Testis (tissue), 2 donors: Measurements from ENCODE around the gene RPF1.

Experiments used
- POLR2A ChIP-seq: fragments of 450-650 bp; IDR thresholded peaks from one replicate; pipeline ENCODE4 v1.6.1; 2017; ENCODE audit warnings: antibody characterized with exemption, mild to moderate bottlenecking, moderate library complexity
- TF ChIP-seq, protein P1 (sequence below), 3 experiments: fragments of 450-650 bp in 2 of 3; fragments of 200-600 bp in 1 of 3; sonication (generic) in 1 of 3; IDR thresholded peaks; one replicate each; pipeline ENCODE4 v1.5.1; 2016 to 2019; ENCODE audit warnings: antibody characterized with exemption in 3 of 3, mild to moderate bottlenecking in 2 of 3, moderate library complexity in 1 of 3

DNA sequence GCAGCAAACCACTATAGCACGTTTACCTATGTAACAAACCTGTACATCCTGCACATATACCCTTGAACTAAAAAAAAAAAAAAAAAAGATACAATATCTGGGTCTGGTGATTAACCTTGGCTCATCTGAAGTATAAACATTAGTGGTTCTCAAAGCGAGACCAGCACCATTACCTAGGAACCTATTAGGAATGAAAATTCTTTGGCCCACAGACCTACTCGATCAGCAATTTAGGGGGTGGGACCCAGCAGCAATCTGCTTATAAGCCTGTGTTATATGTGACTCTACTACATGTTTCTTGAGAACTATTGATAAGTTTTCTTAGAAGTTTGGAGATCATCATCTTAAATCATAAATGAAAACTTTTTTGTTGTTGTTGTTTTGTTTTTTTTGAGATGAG, 17.4 kb downstream of the RPF1 start:
- TF ChIP-seq POLR2A: no peak
- TF ChIP-seq, protein P1, sequence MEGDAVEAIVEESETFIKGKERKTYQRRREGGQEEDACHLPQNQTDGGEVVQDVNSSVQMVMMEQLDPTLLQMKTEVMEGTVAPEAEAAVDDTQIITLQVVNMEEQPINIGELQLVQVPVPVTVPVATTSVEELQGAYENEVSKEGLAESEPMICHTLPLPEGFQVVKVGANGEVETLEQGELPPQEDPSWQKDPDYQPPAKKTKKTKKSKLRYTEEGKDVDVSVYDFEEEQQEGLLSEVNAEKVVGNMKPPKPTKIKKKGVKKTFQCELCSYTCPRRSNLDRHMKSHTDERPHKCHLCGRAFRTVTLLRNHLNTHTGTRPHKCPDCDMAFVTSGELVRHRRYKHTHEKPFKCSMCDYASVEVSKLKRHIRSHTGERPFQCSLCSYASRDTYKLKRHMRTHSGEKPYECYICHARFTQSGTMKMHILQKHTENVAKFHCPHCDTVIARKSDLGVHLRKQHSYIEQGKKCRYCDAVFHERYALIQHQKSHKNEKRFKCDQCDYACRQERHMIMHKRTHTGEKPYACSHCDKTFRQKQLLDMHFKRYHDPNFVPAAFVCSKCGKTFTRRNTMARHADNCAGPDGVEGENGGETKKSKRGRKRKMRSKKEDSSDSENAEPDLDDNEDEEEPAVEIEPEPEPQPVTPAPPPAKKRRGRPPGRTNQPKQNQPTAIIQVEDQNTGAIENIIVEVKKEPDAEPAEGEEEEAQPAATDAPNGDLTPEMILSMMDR (IDR thresholded peaks at IDR 0.05): no peak
